ENCODE measurements around the gene SBNO1.

- TF ChIP-seq POLR2AphosphoS5 (IDR thresholded peaks at IDR 0.05; ENCODE audit: low read depth, low read length) (peak; percentile 92), CEBPB (IDR thresholded peaks at IDR 0.05; ENCODE audit: low read depth) (no peak), EZH2 (IDR thresholded peaks at IDR 0.05) (no peak), MAX (IDR thresholded peaks at IDR 0.05) (peak; percentile 72), CBX3 (IDR thresholded peaks at IDR 0.05; ENCODE audit: low read depth) (peak; percentile 68), ZNF274 (IDR thresholded peaks at IDR 0.05; ENCODE audit: low read depth, low read length) (no peak), POLR2A (IDR thresholded peaks at IDR 0.05; ENCODE audit: borderline replicate concordance, extremely low read depth, insufficient read depth, insufficient read length) (peak; percentile 65), EGR1 (IDR thresholded peaks at IDR 0.05; ENCODE audit: low read depth) (no peak; the same call in 1 of the 2 replicates)
- TF ChIP-seq, protein P1, sequence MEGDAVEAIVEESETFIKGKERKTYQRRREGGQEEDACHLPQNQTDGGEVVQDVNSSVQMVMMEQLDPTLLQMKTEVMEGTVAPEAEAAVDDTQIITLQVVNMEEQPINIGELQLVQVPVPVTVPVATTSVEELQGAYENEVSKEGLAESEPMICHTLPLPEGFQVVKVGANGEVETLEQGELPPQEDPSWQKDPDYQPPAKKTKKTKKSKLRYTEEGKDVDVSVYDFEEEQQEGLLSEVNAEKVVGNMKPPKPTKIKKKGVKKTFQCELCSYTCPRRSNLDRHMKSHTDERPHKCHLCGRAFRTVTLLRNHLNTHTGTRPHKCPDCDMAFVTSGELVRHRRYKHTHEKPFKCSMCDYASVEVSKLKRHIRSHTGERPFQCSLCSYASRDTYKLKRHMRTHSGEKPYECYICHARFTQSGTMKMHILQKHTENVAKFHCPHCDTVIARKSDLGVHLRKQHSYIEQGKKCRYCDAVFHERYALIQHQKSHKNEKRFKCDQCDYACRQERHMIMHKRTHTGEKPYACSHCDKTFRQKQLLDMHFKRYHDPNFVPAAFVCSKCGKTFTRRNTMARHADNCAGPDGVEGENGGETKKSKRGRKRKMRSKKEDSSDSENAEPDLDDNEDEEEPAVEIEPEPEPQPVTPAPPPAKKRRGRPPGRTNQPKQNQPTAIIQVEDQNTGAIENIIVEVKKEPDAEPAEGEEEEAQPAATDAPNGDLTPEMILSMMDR (IDR thresholded peaks at IDR 0.05 in 2 of 3, conservative IDR thresholded peaks at IDR 0.05 in 1 of 3; ENCODE audit: borderline replicate concordance in 1 of 3, insufficient read depth in 1 of 3, low read depth in 2 of 3, low read length in 2 of 3): peak; percentile 45 to 85 (median 82); a peak in 5 of 6 replicates
Observed at GRCh38 chr12:123365025-123365917, 624 bp upstream of the SBNO1 start.

Measured in HCT116 (cell line).